Stomach (tissue), 8 donors: ENCODE results near the gene LASP1NB.

ENCODE experiments used
- DNase-seq, 2 donors: peaks; one replicate each; pipeline versions ENCODE4 v3.0.0 to v3.0.0-alpha.2; 2013 to 2019
- H3K27ac ChIP-seq, 5 donors: fragments of 200-600 bp in 4 of 5; sonication (generic) in 4 of 5; one replicate each; pipeline ENCODE4 v1.5.1; 2013 to 2019; ENCODE audit warnings: mild to moderate bottlenecking in 1 of 5, moderate library complexity in 1 of 5
- H3K27me3 ChIP-seq, 3 donors: fragments of 200-600 bp; sonication (generic); one replicate each; pipeline ENCODE4 v1.5.1; 2017 to 2019; ENCODE audit warnings: mixed run types in 1 of 3
- H3K36me3 ChIP-seq, 4 donors: fragments of 200-600 bp; sonication (generic); 1 replicate in 3 of 4; 2 replicates in 1 of 4; pipeline ENCODE4 v1.5.1; 2016 to 2019
- H3K4me1 ChIP-seq, 4 donors: fragments of 200-600 bp; sonication (generic); one replicate each; pipeline ENCODE4 v1.5.1; 2016 to 2019
- H3K4me3 ChIP-seq, 4 donors: fragments of 200-600 bp; sonication (generic) in 3 of 4; one replicate each; pipeline ENCODE4 v1.5.1; 2016 to 2019; ENCODE audit warnings: mild to moderate bottlenecking in 1 of 4
- H3K9me3 ChIP-seq, 4 donors: fragments of 200-600 bp; sonication (generic); one replicate each; pipeline ENCODE4 v1.5.1; 2016 to 2019
- EP300 ChIP-seq: sonication (generic); formaldehyde crosslinking; IDR thresholded peaks from one replicate; pipeline ENCODE4 v1.6.1; 2017; ENCODE audit warnings: antibody characterized with exemption
- POLR2A ChIP-seq, 4 donors: fragments of 450-650 bp; IDR thresholded peaks; one replicate each; pipeline ENCODE4 v1.6.1; 2016; ENCODE audit warnings: antibody characterized with exemption in 4 of 4, control low read depth in 2 of 4, mild to moderate bottlenecking in 1 of 4, moderate library complexity in 1 of 4
- POLR2AphosphoS5 ChIP-seq, 3 donors: sonication (generic); formaldehyde crosslinking; IDR thresholded peaks; one replicate each; pipeline ENCODE4 v1.6.1; 2016; ENCODE audit warnings: antibody characterized with exemption in 3 of 3
- WGBS, 5 donors: extraction: QIAGEN DNeasy Blood & Tissue Kit in 3 of 5; methylation state at CpG; one replicate each; pipeline versions ENCODE4 v1.1.5 to v1.1.7; 2013 to 2018; 5-methylcytosine and 5-hydroxymethylcytosine counted together
- intact Hi-C: fragments of 100-400 bp; cut with DNase I; formaldehyde crosslinking; loops from one replicate; pipeline ENCODE4 v1.15.1; 2023; ENCODE audit warnings: low total_unique reads
- TF ChIP-seq, protein P1 (sequence below), 7 experiments: fragments of 450-650 bp in 4 of 7; fragments of 200-600 bp in 3 of 7; sonication (generic) in 3 of 7; IDR thresholded peaks; one replicate each; pipeline ENCODE4 v1.5.1; 2016 to 2019; ENCODE audit warnings: antibody characterized with exemption in 7 of 7, control low read depth in 2 of 7, mild to moderate bottlenecking in 1 of 7
- donor health status: healthy with polysubstance abuse.
- donor health status: Bipolar disorder and iron deficiency.
- donor health status: healthy.

LASP1NB gene

DNA sequence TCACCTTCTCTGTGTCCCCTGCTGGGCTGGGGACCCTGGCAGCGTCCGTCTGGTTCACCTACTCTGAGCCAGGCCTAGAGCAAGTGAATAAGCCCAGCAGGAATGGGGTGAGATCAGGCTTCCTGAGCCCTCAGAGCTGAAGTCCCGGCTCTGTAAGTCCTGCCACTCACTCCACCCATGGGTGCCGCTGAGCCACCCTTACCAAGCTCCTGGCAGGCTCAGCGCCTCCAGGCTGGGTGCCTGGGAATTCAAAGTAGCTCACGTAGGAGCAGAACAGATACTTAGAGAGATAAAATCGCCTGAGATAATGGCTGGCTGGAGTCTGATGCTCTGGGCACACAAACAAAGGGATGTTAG lies 9.8 kb upstream of the LASP1NB start:
- H3K9me3 ChIP-seq: no peaks in the 10 kb centered on the region
- 86 to 90% (median 88%) methylated on average over 7 of the region's 7 CpGs for WGBS, 5 donors
- intact Hi-C loops: no loop called here
- peaks cover 27 to 66% (median 47%) of the 10 kb centered on the region in 4 donors for H3K4me1 ChIP-seq
- H3K36me3 ChIP-seq: peaks cover 69 to 99% (median 88%) of the 10 kb centered on the region in 4 donors
- H3K27ac ChIP-seq: peak overlapping the region in 1 of 5 donors; percentile 14
- H3K4me3 ChIP-seq: no peak overlapping the region
- TF ChIP-seq POLR2AphosphoS5 (IDR thresholded peaks at IDR 0.05) (no peak), EP300 (no peak), POLR2A (IDR thresholded peaks at IDR 0.05) (no peak)
- TF ChIP-seq, protein P1, sequence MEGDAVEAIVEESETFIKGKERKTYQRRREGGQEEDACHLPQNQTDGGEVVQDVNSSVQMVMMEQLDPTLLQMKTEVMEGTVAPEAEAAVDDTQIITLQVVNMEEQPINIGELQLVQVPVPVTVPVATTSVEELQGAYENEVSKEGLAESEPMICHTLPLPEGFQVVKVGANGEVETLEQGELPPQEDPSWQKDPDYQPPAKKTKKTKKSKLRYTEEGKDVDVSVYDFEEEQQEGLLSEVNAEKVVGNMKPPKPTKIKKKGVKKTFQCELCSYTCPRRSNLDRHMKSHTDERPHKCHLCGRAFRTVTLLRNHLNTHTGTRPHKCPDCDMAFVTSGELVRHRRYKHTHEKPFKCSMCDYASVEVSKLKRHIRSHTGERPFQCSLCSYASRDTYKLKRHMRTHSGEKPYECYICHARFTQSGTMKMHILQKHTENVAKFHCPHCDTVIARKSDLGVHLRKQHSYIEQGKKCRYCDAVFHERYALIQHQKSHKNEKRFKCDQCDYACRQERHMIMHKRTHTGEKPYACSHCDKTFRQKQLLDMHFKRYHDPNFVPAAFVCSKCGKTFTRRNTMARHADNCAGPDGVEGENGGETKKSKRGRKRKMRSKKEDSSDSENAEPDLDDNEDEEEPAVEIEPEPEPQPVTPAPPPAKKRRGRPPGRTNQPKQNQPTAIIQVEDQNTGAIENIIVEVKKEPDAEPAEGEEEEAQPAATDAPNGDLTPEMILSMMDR (IDR thresholded peaks at IDR 0.05): no peak
- H3K27me3 ChIP-seq: no peaks in the 10 kb centered on the region
- DNase-seq: peak in 1 of 2 donors; percentile 4

DNA sequence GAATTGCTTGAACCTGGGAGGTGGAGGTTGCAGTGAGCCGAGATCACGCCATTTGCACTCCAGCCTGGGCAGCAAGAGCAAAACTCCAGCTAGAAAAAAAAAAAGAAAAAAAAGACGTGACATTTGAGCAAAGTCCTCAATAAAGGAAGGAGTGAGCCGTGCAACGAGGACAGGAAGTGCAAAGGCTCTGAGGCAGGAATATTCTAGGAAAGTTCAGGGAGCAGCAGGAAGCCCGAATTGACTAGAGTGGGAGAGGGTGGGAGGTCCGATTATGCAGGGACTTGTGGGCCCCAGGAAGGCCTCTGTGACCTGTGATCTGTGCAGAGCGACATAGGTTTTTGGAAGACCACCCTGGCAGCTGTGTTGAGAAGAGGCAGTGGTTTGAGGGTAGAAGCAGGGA lies 8.6 kb upstream of the LASP1NB start:
- TF ChIP-seq, protein P1 (IDR thresholded peaks at IDR 0.05): no peak
- TF ChIP-seq POLR2A (IDR thresholded peaks at IDR 0.05) (no peak), EP300 (no peak), POLR2AphosphoS5 (IDR thresholded peaks at IDR 0.05) (no peak)
- Histone ChIP-seq H3K27me3 (no peaks in the 10 kb centered on the region), H3K4me1 (peaks cover 18 to 68% (median 48%) of the 10 kb centered on the region in 4 donors), H3K36me3 (peaks cover 60 to 94% (median 87%) of the 10 kb centered on the region in 4 donors), H3K9me3 (no peaks in the 10 kb centered on the region), H3K27ac (no peak overlapping the region), H3K4me3 (no peak overlapping the region)
- intact Hi-C loops: no loop called here
- 72 to 89% (median 80%) methylated on average over 8 of the region's 8 CpGs for WGBS, 5 donors
- peak in 1 of 2 donors; percentile 5 for DNase-seq

DNA sequence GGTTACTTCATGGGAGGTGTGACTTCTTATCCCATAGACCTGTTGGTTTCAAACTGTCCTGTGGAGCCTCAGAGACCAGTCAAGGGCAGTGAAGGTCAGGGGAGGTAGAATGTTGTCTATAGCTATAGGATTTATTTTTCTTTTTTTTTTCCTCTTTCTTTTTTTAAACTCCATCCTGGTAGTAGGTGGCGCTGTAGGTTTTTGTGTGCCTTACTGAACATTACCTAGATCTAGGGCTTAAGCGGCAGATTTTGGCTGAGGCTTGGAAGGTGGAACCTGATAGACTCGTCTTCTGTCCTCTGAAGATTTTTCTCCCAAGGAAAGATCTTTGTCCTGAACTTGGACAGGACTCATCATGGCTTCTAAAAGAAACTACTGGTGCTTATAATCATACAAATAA lies 8.2 kb upstream of the LASP1NB start:
- intact Hi-C loops: no loop called here
- no peak overlapping the region for H3K27ac ChIP-seq
- H3K27me3 ChIP-seq: no peaks in the 10 kb centered on the region
- no peak for DNase-seq
- H3K36me3 ChIP-seq: peaks cover 57 to 90% (median 83%) of the 10 kb centered on the region in 4 donors
- H3K9me3 ChIP-seq: no peaks in the 10 kb centered on the region
- peaks cover 17 to 68% (median 48%) of the 10 kb centered on the region in 4 donors for H3K4me1 ChIP-seq
- WGBS, 5 donors: 81 to 89% (median 84%) methylated on average over 3 of the region's 3 CpGs
- H3K4me3 ChIP-seq: no peak overlapping the region
- TF ChIP-seq EP300 (no peak), POLR2AphosphoS5 (IDR thresholded peaks at IDR 0.05) (no peak), POLR2A (IDR thresholded peaks at IDR 0.05) (no peak)
- TF ChIP-seq, protein P1 (IDR thresholded peaks at IDR 0.05): no peak

DNA sequence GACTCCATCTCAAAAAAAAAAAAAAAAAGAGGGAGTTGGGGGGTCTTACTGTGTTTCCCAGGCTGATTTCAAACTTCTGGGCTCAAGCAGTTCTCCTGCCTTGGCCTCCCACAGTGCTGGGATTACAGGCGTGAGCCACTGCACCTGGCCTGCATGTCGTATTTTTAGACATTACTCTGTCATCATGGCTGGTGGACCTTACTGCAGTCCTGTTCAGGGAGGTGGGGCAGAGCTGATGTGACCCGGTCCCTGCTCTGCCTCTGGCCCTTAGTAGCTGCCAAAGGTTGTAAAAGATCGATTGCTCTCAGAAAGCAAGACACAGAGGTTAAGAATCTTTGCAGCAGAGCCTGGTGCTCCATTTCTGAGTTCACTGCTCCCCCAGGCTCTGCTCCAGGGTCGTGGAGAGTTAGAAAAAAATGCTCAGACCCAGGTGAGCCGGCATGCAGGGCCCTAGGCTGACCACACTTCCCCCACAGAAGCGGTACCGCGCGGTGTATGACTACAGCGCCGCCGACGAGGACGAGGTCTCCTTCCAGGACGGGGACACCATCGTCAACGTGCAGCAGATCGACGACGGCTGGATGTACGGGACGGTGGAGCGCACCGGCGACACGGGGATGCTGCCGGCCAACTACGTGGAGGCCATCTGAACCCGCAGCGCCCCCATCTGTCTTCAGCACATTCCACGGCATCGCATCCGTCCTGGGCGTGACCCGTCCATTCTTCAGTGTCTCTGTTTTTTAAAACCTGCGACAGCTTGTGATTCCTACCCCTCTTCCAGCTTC lies 7.1 kb upstream of the LASP1NB start:
- no peaks in the 10 kb centered on the region for H3K27me3 ChIP-seq
- H3K4me1 ChIP-seq: peaks cover 21 to 68% (median 48%) of the 10 kb centered on the region in 4 donors
- peak in 1 of 2 donors; percentile 24 for DNase-seq
- 80 to 86% (median 82%) methylated on average over 16 to 37 of the region's 37 CpGs for WGBS, 5 donors
- H3K4me3 ChIP-seq: no peak overlapping the region
- intact Hi-C loops: no loop called here
- TF ChIP-seq POLR2A (IDR thresholded peaks at IDR 0.05) (no peak), EP300 (no peak), POLR2AphosphoS5 (IDR thresholded peaks at IDR 0.05) (no peak)
- TF ChIP-seq, protein P1 (IDR thresholded peaks at IDR 0.05): no peak
- no peaks in the 10 kb centered on the region for H3K9me3 ChIP-seq
- H3K27ac ChIP-seq: peak overlapping the region in 2 of 5 donors; percentile 29 to 78
- peaks cover 50 to 82% (median 74%) of the 10 kb centered on the region in 4 donors for H3K36me3 ChIP-seq
